ENCODE data around the gene UBXN7. TPM values are rescaled to one million over a fixed set of nuclear protein-coding genes. Genes with fewer than 3 reads are reported as not detected.

UBXN7 gene
- total and polyA plus RNA-seq, 9 of the 15 experiments (the other 6 are each of a cell fraction or from before 2014, with no cell fraction given), result 3.5 to 44.6 (median 13.4) TPM

DNA sequence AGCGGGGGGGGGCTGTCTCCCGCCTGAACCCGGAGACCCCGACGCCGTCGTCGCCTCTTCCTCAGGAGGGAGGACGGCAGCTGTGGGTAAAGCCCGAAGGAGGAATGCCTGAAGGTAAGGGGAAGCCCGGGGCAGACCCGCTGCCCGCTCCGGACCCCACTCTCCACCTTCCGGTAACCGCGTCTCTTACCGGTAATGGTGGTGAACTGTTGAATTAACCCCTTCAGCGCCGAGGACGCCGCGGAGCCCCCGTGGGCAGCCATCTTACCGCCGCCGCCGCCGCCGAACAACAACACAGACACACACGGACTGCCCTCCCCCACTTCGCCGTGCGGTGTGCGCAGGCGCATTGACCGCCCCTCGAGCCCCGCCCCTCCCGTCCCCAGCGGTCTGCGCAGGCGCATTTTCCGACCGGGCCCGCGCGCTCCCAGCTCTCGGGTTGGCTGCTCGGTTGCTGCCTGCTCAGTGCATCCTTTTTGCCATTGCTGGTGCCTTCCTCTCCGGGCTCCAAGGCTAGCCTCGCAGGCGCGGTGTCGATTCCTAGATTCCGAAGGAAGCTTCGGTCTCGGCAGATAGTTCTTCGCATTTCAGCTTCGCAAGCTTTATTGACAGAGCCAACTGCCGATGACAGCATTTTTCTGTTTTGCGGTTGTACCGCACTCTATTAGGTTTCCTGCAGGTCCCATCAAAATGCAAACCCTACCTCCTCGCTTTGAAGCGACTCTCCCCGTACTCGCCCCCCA, at the start of gene UBXN7 (continued):
- no peak for TF ChIP-seq RBM22 (IDR thresholded peaks at IDR 0.05; ENCODE audit: low read depth, low read length, poor library complexity, severe bottlenecking)
- TF ChIP-seq ELF4 (CRISPR knock-in tag; IDR thresholded peaks at IDR 0.05), result no peak
- TF ChIP-seq SMARCA4 (IDR thresholded peaks at IDR 0.05), result no peak
- TF ChIP-seq, protein P1, sequence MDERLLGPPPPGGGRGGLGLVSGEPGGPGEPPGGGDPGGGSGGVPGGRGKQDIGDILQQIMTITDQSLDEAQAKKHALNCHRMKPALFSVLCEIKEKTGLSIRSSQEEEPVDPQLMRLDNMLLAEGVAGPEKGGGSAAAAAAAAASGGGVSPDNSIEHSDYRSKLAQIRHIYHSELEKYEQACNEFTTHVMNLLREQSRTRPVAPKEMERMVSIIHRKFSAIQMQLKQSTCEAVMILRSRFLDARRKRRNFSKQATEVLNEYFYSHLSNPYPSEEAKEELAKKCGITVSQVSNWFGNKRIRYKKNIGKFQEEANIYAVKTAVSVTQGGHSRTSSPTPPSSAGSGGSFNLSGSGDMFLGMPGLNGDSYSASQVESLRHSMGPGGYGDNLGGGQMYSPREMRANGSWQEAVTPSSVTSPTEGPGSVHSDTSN (CRISPR knock-in tag; IDR thresholded peaks at IDR 0.05; ENCODE audit: low read depth), result no peak
- TF ChIP-seq, protein P1 (tag; conservative IDR thresholded peaks at IDR 0.05; ENCODE audit: low read depth), result no peak
- no peak for TF ChIP-seq MCM2 (IDR thresholded peaks at IDR 0.05; ENCODE audit: low read depth)
- no peak for TF ChIP-seq PTTG1 (tag; IDR thresholded peaks at IDR 0.05; ENCODE audit: low read depth)
- no peak for TF ChIP-seq SLC30A9 (CRISPR knock-in tag; IDR thresholded peaks at IDR 0.05)
- no peak for TF ChIP-seq SMC3 (conservative IDR thresholded peaks at IDR 0.05; ENCODE audit: insufficient read depth, low read depth, low read length)
- TF ChIP-seq SP1 (CRISPR knock-in tag; IDR thresholded peaks at IDR 0.05), result peak; percentile 54; the same call in 1 of the 2 replicates
- TF ChIP-seq ZNF76 (CRISPR knock-in tag; IDR thresholded peaks at IDR 0.05; ENCODE audit: borderline replicate concordance), result no peak
- TF ChIP-seq SREBF2 (CRISPR knock-in tag; IDR thresholded peaks at IDR 0.05), result no peak
- TF ChIP-seq, protein P2, sequence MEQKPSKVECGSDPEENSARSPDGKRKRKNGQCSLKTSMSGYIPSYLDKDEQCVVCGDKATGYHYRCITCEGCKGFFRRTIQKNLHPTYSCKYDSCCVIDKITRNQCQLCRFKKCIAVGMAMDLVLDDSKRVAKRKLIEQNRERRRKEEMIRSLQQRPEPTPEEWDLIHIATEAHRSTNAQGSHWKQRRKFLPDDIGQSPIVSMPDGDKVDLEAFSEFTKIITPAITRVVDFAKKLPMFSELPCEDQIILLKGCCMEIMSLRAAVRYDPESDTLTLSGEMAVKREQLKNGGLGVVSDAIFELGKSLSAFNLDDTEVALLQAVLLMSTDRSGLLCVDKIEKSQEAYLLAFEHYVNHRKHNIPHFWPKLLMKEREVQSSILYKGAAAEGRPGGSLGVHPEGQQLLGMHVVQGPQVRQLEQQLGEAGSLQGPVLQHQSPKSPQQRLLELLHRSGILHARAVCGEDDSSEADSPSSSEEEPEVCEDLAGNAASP (IDR thresholded peaks at IDR 0.05), result no peak
- no peak for TF ChIP-seq ERF (CRISPR knock-in tag; IDR thresholded peaks at IDR 0.05)
- TF ChIP-seq CREM (IDR thresholded peaks at IDR 0.05; ENCODE audit: low read depth), result peak; percentile 53
- TF ChIP-seq, protein P3, sequence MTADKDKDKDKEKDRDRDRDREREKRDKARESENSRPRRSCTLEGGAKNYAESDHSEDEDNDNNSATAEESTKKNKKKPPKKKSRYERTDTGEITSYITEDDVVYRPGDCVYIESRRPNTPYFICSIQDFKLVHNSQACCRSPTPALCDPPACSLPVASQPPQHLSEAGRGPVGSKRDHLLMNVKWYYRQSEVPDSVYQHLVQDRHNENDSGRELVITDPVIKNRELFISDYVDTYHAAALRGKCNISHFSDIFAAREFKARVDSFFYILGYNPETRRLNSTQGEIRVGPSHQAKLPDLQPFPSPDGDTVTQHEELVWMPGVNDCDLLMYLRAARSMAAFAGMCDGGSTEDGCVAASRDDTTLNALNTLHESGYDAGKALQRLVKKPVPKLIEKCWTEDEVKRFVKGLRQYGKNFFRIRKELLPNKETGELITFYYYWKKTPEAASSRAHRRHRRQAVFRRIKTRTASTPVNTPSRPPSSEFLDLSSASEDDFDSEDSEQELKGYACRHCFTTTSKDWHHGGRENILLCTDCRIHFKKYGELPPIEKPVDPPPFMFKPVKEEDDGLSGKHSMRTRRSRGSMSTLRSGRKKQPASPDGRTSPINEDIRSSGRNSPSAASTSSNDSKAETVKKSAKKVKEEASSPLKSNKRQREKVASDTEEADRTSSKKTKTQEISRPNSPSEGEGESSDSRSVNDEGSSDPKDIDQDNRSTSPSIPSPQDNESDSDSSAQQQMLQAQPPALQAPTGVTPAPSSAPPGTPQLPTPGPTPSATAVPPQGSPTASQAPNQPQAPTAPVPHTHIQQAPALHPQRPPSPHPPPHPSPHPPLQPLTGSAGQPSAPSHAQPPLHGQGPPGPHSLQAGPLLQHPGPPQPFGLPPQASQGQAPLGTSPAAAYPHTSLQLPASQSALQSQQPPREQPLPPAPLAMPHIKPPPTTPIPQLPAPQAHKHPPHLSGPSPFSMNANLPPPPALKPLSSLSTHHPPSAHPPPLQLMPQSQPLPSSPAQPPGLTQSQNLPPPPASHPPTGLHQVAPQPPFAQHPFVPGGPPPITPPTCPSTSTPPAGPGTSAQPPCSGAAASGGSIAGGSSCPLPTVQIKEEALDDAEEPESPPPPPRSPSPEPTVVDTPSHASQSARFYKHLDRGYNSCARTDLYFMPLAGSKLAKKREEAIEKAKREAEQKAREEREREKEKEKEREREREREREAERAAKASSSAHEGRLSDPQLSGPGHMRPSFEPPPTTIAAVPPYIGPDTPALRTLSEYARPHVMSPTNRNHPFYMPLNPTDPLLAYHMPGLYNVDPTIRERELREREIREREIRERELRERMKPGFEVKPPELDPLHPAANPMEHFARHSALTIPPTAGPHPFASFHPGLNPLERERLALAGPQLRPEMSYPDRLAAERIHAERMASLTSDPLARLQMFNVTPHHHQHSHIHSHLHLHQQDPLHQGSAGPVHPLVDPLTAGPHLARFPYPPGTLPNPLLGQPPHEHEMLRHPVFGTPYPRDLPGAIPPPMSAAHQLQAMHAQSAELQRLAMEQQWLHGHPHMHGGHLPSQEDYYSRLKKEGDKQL (CRISPR knock-in tag; IDR thresholded peaks at IDR 0.05; ENCODE audit: borderline replicate concordance), result no peak
- TF ChIP-seq, protein P4, sequence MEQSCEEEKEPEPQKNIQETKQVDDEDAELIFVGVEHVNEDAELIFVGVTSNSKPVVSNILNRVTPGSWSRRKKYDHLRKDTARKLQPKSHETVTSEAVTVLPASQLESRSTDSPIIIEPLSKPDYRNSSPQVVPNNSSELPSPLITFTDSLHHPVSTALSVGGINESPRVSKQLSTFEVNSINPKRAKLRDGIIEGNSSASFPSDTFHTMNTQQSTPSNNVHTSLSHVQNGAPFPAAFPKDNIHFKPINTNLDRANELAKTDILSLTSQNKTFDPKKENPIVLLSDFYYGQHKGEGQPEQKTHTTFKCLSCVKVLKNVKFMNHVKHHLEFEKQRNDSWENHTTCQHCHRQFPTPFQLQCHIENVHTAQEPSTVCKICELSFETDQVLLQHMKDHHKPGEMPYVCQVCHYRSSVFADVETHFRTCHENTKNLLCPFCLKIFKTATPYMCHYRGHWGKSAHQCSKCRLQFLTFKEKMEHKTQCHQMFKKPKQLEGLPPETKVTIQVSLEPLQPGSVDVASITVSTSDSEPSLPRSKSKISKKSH (CRISPR knock-in tag; IDR thresholded peaks at IDR 0.05), result no peak

Measured in K562 (cell line).